Gastroesophageal sphincter (tissue), 3 donors: ENCODE data around the gene INTS11.

Experiments used
- CTCF ChIP-seq, 4 experiments: fragments of 200-600 bp in 2 of 4; fragments of 450-650 bp in 2 of 4; sonication (generic) in 1 of 4; IDR thresholded peaks; one replicate each; pipeline ENCODE4 v1.5.1; 2017 to 2019; ENCODE audit warnings: antibody characterized with exemption in 4 of 4, mild to moderate bottlenecking in 2 of 4, moderate library complexity in 2 of 4
- POLR2A ChIP-seq, 2 donors: fragments of 450-650 bp; IDR thresholded peaks; one replicate each; pipeline ENCODE4 v1.6.1; 2017; ENCODE audit warnings: antibody characterized with exemption in 2 of 2, mild to moderate bottlenecking in 2 of 2, moderate library complexity in 1 of 2

- TF ChIP-seq POLR2A (IDR thresholded peaks at IDR 0.05), result no peak
- TF ChIP-seq CTCF (IDR thresholded peaks at IDR 0.05), result peak in 3 of 4 experiments; percentile 82 to 98 (median 86)
Measured at GRCh38 chr1:1371746-1372711, 47.6 kb upstream of the INTS11 start.
